ENCODE measurements around the gene CCT7.

CCT7 gene

DNA sequence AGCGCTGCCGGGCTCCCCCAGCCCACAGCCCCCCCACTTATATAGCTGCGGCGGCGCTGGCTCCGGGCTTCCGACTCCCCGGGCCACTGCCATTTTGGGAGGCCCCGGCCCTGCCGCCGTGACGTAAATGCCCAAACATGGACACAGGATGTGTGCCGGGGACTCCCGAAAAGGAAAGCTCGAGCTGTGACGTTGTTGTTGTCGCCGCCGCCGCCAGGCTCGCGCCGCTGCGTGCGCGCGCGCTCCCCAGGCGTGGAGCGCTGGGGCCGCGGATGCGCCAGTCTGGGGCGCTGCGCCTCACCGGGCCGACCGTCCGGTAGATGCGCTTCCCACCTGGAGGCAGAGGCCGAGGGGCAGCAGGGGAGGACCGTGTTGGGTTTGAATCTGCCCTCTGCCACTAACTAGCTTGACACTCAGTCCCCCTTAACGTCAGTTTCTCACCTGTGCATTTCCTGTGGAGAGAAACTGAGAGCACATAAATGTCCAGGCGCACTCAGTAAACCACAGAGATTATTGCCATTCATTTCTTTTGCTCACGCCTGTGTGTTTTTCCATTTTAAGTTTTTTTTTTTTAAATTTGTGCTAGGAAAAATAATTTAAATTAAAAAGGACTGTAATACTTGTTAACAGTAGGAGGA is 59.5 kb downstream of the CCT7 start, which contains the start of gene EGR4:
EGR4 (minus strand) TSS at position 15 of the 638 bp plus-strand sequence. CDS start 231 bp downstream, outside the sequence.
- no peak for TF ChIP-seq TAF1 (IDR thresholded peaks at IDR 0.05; ENCODE audit: borderline replicate concordance, insufficient read depth, low read length)
- peak; percentile 78 for TF ChIP-seq FOXP2 (optimal IDR thresholded peaks at IDR 0.05; ENCODE audit: borderline replicate concordance, extremely low read depth, extremely low read length, insufficient read depth)

DNA sequence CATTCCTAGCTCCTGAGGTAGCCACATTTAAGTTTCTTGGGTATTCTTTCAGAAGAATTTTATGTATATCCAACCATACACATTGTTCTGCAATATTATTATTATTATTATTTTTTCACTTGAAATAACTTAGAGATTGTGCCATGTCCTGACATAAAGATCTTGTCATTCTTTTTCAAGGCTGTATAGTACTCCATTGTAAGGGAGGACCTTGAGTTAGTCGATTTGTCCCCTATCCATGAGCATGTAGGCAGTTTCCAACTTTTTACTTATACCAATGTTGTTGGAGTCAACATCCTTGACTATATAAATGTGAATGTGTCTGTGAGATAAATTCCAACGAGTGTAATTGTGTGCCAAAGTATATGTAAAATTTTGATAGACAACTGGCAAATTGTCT is 60.1 kb downstream of the CCT7 start:
- TF ChIP-seq FOXP2 (optimal IDR thresholded peaks at IDR 0.05; ENCODE audit: borderline replicate concordance, extremely low read depth, extremely low read length, insufficient read depth) (no peak), POLR2AphosphoS5 (IDR thresholded peaks at IDR 0.05; ENCODE audit: low read depth, low read length) (no peak), SIN3A (IDR thresholded peaks at IDR 0.05; ENCODE audit: borderline replicate concordance, insufficient read depth, low read length) (no peak), TAF1 (IDR thresholded peaks at IDR 0.05; ENCODE audit: borderline replicate concordance, insufficient read depth, low read length) (no peak)
- TF ChIP-seq, protein P1, sequence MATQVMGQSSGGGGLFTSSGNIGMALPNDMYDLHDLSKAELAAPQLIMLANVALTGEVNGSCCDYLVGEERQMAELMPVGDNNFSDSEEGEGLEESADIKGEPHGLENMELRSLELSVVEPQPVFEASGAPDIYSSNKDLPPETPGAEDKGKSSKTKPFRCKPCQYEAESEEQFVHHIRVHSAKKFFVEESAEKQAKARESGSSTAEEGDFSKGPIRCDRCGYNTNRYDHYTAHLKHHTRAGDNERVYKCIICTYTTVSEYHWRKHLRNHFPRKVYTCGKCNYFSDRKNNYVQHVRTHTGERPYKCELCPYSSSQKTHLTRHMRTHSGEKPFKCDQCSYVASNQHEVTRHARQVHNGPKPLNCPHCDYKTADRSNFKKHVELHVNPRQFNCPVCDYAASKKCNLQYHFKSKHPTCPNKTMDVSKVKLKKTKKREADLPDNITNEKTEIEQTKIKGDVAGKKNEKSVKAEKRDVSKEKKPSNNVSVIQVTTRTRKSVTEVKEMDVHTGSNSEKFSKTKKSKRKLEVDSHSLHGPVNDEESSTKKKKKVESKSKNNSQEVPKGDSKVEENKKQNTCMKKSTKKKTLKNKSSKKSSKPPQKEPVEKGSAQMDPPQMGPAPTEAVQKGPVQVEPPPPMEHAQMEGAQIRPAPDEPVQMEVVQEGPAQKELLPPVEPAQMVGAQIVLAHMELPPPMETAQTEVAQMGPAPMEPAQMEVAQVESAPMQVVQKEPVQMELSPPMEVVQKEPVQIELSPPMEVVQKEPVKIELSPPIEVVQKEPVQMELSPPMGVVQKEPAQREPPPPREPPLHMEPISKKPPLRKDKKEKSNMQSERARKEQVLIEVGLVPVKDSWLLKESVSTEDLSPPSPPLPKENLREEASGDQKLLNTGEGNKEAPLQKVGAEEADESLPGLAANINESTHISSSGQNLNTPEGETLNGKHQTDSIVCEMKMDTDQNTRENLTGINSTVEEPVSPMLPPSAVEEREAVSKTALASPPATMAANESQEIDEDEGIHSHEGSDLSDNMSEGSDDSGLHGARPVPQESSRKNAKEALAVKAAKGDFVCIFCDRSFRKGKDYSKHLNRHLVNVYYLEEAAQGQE (IDR thresholded peaks at IDR 0.05; ENCODE audit: insufficient read depth in 1 of 2, low read depth in 2 of 2, low read length in 2 of 2) = no peak

DNA sequence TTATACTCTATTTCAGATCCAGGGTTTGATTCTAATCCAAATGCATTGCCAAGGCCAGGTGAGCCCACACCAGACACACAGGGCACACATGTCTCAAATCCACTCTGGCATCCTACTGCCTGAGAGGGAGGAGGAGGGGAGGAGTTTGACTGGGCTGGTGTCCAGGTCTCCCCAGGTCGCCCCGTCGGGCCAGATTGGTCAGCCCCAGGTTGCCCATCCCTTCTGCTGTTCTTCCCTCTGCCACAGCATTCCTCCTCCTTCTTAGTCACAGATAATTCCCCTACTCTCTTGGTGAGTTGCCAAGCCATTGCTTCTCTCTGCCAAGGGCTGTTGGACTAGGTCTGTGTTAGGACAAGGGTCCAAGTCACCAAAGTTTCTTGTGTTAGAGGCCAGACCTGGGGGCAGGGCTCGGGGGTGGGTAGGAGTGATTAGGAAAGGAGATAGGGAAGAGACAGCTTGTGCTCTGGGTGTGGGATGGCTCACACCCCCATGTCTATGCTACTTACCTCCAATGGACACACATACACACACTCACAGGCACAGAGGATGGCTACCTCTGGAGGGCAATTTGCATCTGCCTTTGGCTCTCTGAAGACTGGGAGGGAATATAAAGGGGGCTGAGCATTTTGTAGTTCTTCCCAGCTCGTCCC is 61.8 kb downstream of the CCT7 start:
- TF ChIP-seq FOXP2 (optimal IDR thresholded peaks at IDR 0.05; ENCODE audit: borderline replicate concordance, extremely low read depth, extremely low read length, insufficient read depth) = no peak
- TF ChIP-seq TAF1 (IDR thresholded peaks at IDR 0.05; ENCODE audit: borderline replicate concordance, insufficient read depth, low read length) = no peak
- no peak for TF ChIP-seq SIN3A (IDR thresholded peaks at IDR 0.05; ENCODE audit: borderline replicate concordance, insufficient read depth, low read length)
- TF ChIP-seq, protein P1 (IDR thresholded peaks at IDR 0.05; ENCODE audit: insufficient read depth in 1 of 2, low read depth in 2 of 2, low read length in 2 of 2) = no peak
- TF ChIP-seq POLR2AphosphoS5 (IDR thresholded peaks at IDR 0.05; ENCODE audit: low read depth, low read length) = no peak

DNA sequence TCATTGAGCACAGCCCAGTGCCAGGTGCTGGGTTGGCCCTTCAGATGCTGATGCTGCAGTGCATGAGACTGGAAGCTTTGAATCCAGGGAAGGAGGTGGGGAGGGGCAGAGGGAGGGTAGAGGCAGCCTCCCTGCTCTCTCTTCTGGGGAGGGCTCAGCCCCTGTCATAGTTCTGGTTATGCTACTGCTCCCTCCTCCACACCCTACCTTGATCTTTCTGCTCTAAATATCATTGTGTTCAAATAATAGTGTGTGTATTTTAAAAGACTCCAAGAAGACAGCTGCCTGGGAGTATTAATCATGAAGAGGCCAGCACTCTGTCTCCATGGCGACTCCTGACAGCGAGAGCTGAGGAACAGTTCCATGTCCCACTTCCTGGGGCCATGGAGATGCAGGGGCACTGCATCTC is 63.0 kb downstream of the CCT7 start:
- TF ChIP-seq SIN3A (IDR thresholded peaks at IDR 0.05; ENCODE audit: borderline replicate concordance, insufficient read depth, low read length) (no peak), TAF1 (IDR thresholded peaks at IDR 0.05; ENCODE audit: borderline replicate concordance, insufficient read depth, low read length) (no peak)
- TF ChIP-seq, protein P1 (IDR thresholded peaks at IDR 0.05; ENCODE audit: insufficient read depth in 1 of 2, low read depth in 2 of 2, low read length in 2 of 2) = no peak

DNA sequence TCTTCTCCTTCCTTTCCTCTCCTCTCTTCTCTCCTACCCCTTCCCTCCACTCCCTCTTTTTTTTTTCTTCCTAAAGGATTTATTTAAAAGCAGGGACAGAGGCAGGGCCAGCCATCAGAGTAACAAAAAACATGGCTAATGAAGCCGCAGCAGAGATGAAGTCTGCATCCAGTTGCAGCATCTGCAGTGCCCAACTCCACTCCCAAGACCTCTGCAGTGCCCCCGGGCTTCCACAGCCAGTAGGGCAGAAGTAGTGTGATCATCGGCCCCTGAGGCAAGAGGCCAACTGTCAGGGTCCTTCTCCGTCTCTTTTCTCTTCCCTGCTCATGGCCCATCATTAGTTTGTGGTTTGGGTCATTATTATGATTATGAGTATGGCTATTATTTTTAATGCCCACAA is 63.5 kb downstream of the CCT7 start:
- TF ChIP-seq, protein P1 (IDR thresholded peaks at IDR 0.05; ENCODE audit: insufficient read depth in 1 of 2, low read depth in 2 of 2, low read length in 2 of 2) = no peak
- TF ChIP-seq TAF1 (IDR thresholded peaks at IDR 0.05; ENCODE audit: borderline replicate concordance, insufficient read depth, low read length) (no peak), SIN3A (IDR thresholded peaks at IDR 0.05; ENCODE audit: borderline replicate concordance, insufficient read depth, low read length) (no peak), POLR2AphosphoS5 (IDR thresholded peaks at IDR 0.05; ENCODE audit: low read depth, low read length) (no peak), FOXP2 (optimal IDR thresholded peaks at IDR 0.05; ENCODE audit: borderline replicate concordance, extremely low read depth, extremely low read length, insufficient read depth) (no peak)
